SK-N-SH treated with all-trans-retinoic acid at 6 μM for 48 hours (cell line): ENCODE data around the gene NUMBL.

Experiments
- ATAC-seq: fragments of 200-7000 bp; cut with Tn5 transposase; 3 replicates; pipeline ENCODE4 v1.9.1; 2020; ENCODE audit warnings: mild to moderate bottlenecking, moderate library complexity
- ARNTL ChIP-seq: fragments of 450-650 bp; formaldehyde crosslinking; IDR thresholded peaks from 2 replicates; pipeline ENCODE4 v1.5.0; 2020; ENCODE audit warnings: low read depth, mild to moderate bottlenecking, moderate library complexity, borderline replicate concordance
- BACH2 ChIP-seq: fragments of 250-450 bp; sonication (Bioruptor Pico); IDR thresholded peaks from 2 replicates; pipeline ENCODE4 v1.9.0; 2021; ENCODE audit warnings: mild to moderate bottlenecking, borderline replicate concordance
- ESRRG ChIP-seq: fragments of 250-450 bp; sonication (Bioruptor Pico); IDR thresholded peaks from 2 replicates; pipeline ENCODE4 v1.6.1; 2021; ENCODE audit warnings: mild to moderate bottlenecking
- ISL1 ChIP-seq: fragments of 250-450 bp; sonication (Bioruptor Pico); IDR thresholded peaks from 2 replicates; pipeline ENCODE4 v2.1.2; 2022; ENCODE audit warnings: mild to moderate bottlenecking, moderate library complexity
- PPARA ChIP-seq: fragments of 250-450 bp; sonication (Bioruptor Pico); IDR thresholded peaks from 2 replicates; pipeline ENCODE4 v1.5.0; 2020; ENCODE audit warnings: mild to moderate bottlenecking, borderline replicate concordance
- RARB ChIP-seq: fragments of 250-450 bp; sonication (Bioruptor Pico); IDR thresholded peaks from 2 replicates; pipeline ENCODE4 v1.8.0; 2021; ENCODE audit warnings: mild to moderate bottlenecking, moderate library complexity
- SNAI2 ChIP-seq: fragments of 250-450 bp; sonication (Bioruptor Pico); IDR thresholded peaks from 2 replicates; pipeline ENCODE4 v1.5.0; 2020; ENCODE audit warnings: mild to moderate bottlenecking, moderate library complexity
- TCF4 ChIP-seq: fragments of 250-450 bp; sonication (Bioruptor Pico); IDR thresholded peaks from 2 replicates; pipeline ENCODE4 v1.8.0; 2021; ENCODE audit warnings: mild to moderate bottlenecking, moderate library complexity, borderline replicate concordance
- TOX ChIP-seq: fragments of 250-450 bp; sonication (Bioruptor Pico); IDR thresholded peaks from 2 replicates; pipeline ENCODE4 v1.8.0; 2021; ENCODE audit warnings: mild to moderate bottlenecking, moderate library complexity, borderline replicate concordance
- ZC3H10 ChIP-seq: fragments of 250-450 bp; sonication (Bioruptor Pico); IDR thresholded peaks from 2 replicates; pipeline ENCODE4 v1.5.1; 2021; ENCODE audit warnings: mild to moderate bottlenecking, moderate library complexity
- ZFP3 ChIP-seq: fragments of 250-450 bp; sonication (Bioruptor Pico); IDR thresholded peaks from 2 replicates; pipeline ENCODE4 v1.5.0; 2020; ENCODE audit warnings: mild to moderate bottlenecking, moderate library complexity
- ZNF565 ChIP-seq: fragments of 450-650 bp; formaldehyde crosslinking; conservative IDR thresholded peaks from 2 replicates; pipeline ENCODE4 v1.5.0; 2020; ENCODE audit warnings: low read depth, mild to moderate bottlenecking, moderate library complexity
- ZNF70 ChIP-seq: fragments of 450-650 bp; formaldehyde crosslinking; IDR thresholded peaks from 2 replicates; pipeline ENCODE4 v1.5.0; 2020; ENCODE audit warnings: mild to moderate bottlenecking, moderate library complexity
- ZNF8 ChIP-seq: fragments of 450-650 bp; formaldehyde crosslinking; IDR thresholded peaks from 2 replicates; pipeline ENCODE4 v1.5.0; 2020; ENCODE audit warnings: mild to moderate bottlenecking, moderate library complexity
- TF ChIP-seq, protein P1 (sequence below): fragments of 250-450 bp; sonication (Bioruptor Pico); IDR thresholded peaks from 2 replicates; pipeline ENCODE4 v1.5.1; 2020; ENCODE audit warnings: low read depth, mild to moderate bottlenecking, moderate library complexity
- TF ChIP-seq, protein P2 (sequence below): fragments of 250-450 bp; sonication (Bioruptor Pico); IDR thresholded peaks from 2 replicates; pipeline ENCODE4 v1.8.0; 2021; ENCODE audit warnings: low read depth, mild to moderate bottlenecking, moderate library complexity, borderline replicate concordance
- TF ChIP-seq, protein P3 (sequence below): fragments of 250-450 bp; sonication (Bioruptor Pico); IDR thresholded peaks from 2 replicates; pipeline ENCODE4 v1.5.1; 2021; ENCODE audit warnings: mild to moderate bottlenecking, moderate library complexity
- TF ChIP-seq, protein P4 (sequence below): fragments of 250-450 bp; sonication (Bioruptor Pico); IDR thresholded peaks from 2 replicates; pipeline ENCODE4 v1.5.0; 2020; ENCODE audit warnings: mild to moderate bottlenecking, moderate library complexity
- TF ChIP-seq, protein P5 (sequence below): fragments of 250-450 bp; sonication (Bioruptor Pico); IDR thresholded peaks from 2 replicates; pipeline ENCODE4 v1.8.0; 2020; ENCODE audit warnings: mild to moderate bottlenecking, moderate library complexity, borderline replicate concordance

NUMBL gene

DNA sequence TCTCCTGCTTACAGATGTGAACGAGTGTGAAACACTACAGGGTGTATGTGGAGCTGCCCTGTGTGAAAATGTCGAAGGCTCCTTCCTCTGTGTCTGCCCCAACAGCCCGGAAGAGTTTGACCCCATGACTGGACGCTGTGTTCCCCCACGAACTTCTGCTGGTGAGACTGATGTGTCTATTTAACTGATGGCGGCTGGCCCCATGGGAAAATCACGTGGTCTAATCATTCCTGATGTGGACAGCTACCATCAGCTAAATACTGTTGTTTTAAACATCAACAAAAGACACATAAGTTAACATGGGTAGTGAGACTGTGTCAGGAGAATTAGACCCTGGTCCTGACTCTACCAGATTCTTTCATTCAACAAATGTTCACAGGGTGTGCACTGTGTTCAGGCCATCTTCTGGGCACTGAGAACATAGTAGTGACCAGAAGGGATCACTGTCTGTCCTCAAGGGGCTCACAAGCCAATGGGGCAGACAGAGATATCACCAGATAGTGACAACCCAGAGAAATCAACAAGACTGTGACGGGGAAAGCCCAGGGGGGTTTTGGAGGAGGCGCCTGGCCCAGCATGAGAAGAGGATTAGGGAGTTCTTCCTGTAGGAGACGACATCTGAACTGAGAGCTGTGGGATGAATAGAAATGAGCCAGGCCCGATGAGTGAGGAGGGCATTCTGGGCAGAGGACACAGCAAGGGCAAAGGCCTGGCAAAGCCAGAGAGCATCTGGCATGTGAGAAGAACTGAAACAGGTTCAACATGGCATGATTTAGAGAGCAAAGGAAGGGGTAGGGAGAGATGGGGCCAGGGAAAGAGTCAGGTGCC lies 70.9 kb downstream of the NUMBL start:
- TF ChIP-seq ZNF70 (CRISPR knock-in tag) (no peak), RARB (no peak), ZNF8 (CRISPR knock-in tag) (no peak), BACH2 (CRISPR knock-in tag) (no peak), ZNF565 (CRISPR knock-in tag) (no peak)
- TF ChIP-seq, protein P1, sequence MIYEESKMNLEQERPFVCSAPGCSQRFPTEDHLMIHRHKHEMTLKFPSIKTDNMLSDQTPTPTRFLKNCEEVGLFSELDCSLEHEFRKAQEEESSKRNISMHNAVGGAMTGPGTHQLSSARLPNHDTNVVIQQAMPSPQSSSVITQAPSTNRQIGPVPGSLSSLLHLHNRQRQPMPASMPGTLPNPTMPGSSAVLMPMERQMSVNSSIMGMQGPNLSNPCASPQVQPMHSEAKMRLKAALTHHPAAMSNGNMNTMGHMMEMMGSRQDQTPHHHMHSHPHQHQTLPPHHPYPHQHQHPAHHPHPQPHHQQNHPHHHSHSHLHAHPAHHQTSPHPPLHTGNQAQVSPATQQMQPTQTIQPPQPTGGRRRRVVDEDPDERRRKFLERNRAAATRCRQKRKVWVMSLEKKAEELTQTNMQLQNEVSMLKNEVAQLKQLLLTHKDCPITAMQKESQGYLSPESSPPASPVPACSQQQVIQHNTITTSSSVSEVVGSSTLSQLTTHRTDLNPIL = no peak
- no peak for ATAC-seq

DNA sequence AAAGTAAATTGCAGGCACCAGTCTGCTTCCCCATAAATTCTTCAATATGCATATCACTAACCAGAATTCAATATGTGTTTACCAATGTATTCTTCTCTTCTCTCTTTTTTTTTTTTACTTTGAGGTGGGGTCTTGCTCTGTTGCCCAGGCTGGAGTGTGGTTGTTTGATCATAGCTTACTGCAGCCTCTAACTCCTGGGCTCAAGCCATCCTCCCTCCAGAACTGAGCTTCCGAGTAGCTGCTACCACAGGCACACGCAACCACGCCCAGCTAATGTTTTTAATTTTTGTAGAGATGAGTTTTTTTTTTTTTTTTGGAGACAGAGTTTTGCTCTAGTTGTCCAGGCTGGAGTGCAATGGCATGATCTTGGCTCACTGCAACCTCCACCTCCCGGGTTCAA lies 72.5 kb downstream of the NUMBL start:
- no peak for TF ChIP-seq PPARA (CRISPR knock-in tag)
- TF ChIP-seq ESRRG = no peak
- TF ChIP-seq TOX = no peak
- no peak for TF ChIP-seq ZNF8 (CRISPR knock-in tag)
- no peak for TF ChIP-seq ZC3H10 (CRISPR knock-in tag)
- TF ChIP-seq ZFP3 (CRISPR knock-in tag) = no peak
- TF ChIP-seq, protein P1 = no peak
- no peak for TF ChIP-seq TCF4 (CRISPR knock-in tag)
- TF ChIP-seq, protein P2, sequence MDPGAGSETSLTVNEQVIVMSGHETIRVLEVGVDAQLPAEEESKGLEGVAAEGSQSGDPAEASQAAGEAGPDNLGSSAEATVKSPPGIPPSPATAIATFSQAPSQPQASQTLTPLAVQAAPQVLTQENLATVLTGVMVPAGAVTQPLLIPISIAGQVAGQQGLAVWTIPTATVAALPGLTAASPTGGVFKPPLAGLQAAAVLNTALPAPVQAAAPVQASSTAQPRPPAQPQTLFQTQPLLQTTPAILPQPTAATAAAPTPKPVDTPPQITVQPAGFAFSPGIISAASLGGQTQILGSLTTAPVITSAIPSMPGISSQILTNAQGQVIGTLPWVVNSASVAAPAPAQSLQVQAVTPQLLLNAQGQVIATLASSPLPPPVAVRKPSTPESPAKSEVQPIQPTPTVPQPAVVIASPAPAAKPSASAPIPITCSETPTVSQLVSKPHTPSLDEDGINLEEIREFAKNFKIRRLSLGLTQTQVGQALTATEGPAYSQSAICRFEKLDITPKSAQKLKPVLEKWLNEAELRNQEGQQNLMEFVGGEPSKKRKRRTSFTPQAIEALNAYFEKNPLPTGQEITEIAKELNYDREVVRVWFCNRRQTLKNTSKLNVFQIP = no peak
- TF ChIP-seq, protein P3, sequence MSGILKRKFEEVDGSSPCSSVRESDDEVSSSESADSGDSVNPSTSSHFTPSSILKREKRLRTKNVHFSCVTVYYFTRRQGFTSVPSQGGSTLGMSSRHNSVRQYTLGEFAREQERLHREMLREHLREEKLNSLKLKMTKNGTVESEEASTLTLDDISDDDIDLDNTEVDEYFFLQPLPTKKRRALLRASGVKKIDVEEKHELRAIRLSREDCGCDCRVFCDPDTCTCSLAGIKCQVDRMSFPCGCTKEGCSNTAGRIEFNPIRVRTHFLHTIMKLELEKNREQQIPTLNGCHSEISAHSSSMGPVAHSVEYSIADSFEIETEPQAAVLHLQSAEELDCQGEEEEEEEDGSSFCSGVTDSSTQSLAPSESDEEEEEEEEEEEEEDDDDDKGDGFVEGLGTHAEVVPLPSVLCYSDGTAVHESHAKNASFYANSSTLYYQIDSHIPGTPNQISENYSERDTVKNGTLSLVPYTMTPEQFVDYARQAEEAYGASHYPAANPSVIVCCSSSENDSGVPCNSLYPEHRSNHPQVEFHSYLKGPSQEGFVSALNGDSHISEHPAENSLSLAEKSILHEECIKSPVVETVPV (CRISPR knock-in tag) = no peak
- no peak for TF ChIP-seq BACH2 (CRISPR knock-in tag)
- TF ChIP-seq, protein P4, sequence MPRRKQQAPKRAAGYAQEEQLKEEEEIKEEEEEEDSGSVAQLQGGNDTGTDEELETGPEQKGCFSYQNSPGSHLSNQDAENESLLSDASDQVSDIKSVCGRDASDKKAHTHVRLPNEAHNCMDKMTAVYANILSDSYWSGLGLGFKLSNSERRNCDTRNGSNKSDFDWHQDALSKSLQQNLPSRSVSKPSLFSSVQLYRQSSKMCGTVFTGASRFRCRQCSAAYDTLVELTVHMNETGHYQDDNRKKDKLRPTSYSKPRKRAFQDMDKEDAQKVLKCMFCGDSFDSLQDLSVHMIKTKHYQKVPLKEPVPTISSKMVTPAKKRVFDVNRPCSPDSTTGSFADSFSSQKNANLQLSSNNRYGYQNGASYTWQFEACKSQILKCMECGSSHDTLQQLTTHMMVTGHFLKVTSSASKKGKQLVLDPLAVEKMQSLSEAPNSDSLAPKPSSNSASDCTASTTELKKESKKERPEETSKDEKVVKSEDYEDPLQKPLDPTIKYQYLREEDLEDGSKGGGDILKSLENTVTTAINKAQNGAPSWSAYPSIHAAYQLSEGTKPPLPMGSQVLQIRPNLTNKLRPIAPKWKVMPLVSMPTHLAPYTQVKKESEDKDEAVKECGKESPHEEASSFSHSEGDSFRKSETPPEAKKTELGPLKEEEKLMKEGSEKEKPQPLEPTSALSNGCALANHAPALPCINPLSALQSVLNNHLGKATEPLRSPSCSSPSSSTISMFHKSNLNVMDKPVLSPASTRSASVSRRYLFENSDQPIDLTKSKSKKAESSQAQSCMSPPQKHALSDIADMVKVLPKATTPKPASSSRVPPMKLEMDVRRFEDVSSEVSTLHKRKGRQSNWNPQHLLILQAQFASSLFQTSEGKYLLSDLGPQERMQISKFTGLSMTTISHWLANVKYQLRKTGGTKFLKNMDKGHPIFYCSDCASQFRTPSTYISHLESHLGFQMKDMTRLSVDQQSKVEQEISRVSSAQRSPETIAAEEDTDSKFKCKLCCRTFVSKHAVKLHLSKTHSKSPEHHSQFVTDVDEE (CRISPR knock-in tag) = no peak
- TF ChIP-seq, protein P5, sequence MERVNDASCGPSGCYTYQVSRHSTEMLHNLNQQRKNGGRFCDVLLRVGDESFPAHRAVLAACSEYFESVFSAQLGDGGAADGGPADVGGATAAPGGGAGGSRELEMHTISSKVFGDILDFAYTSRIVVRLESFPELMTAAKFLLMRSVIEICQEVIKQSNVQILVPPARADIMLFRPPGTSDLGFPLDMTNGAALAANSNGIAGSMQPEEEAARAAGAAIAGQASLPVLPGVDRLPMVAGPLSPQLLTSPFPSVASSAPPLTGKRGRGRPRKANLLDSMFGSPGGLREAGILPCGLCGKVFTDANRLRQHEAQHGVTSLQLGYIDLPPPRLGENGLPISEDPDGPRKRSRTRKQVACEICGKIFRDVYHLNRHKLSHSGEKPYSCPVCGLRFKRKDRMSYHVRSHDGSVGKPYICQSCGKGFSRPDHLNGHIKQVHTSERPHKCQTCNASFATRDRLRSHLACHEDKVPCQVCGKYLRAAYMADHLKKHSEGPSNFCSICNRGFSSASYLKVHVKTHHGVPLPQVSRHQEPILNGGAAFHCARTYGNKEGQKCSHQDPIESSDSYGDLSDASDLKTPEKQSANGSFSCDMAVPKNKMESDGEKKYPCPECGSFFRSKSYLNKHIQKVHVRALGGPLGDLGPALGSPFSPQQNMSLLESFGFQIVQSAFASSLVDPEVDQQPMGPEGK (CRISPR knock-in tag) = no peak
- TF ChIP-seq ARNTL = no peak
- TF ChIP-seq, all 23 proteins: peak for 0
- ATAC-seq = no peak

DNA sequence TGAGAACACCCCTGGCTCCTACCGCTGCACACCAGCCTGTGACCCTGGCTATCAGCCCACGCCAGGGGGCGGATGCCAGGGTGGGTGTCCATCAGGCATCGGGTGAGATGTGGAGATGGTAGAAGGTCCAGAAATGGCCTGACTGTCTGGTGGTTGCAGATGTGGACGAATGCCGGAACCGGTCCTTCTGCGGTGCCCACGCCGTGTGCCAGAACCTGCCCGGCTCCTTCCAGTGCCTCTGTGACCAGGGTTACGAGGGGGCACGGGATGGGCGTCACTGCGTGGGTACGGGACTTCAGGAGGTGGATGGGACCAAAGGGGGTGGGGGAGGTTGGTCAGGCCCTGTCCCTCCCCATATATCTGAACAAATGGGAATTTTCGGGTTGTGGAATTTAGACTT lies 73.5 kb downstream of the NUMBL start:
- no peak for ATAC-seq
- TF ChIP-seq ZNF565 (CRISPR knock-in tag) (no peak), ISL1 (CRISPR knock-in tag) (no peak), SNAI2 (CRISPR knock-in tag) (no peak), ARNTL (no peak)
- TF ChIP-seq, protein P3 (CRISPR knock-in tag) = no peak
- TF ChIP-seq, all 23 proteins: peak for 0
